SIG-M5 treated with dmso at 0.1 percent for 504 hours (cell line): ENCODE measurements around the gene ITK.
"Not testable (repeated sequence)": the region's sequence is repeated elsewhere in the genome, so short reads cannot be mapped to it uniquely, and the experiment has no call there.

Experiments
- DNase-seq: peaks from one replicate; lab custom pipeline; 2025; ENCODE audit not compliant: unreplicated experiment; lab: John Stamatoyannopoulos, UW

The ITK gene

GRCh38 chr5:157210652-157211051, 30.0 kb downstream of the ITK start:
- not testable (repeated sequence) for DNase-seq

- DNase-seq: peak; percentile 27
Observed at GRCh38 chr5:157212307-157212706, 31.7 kb downstream of the ITK start.

- no peak for DNase-seq
Observed at GRCh38 chr5:157213527-157214243, 33.0 kb downstream of the ITK start.

DNA sequence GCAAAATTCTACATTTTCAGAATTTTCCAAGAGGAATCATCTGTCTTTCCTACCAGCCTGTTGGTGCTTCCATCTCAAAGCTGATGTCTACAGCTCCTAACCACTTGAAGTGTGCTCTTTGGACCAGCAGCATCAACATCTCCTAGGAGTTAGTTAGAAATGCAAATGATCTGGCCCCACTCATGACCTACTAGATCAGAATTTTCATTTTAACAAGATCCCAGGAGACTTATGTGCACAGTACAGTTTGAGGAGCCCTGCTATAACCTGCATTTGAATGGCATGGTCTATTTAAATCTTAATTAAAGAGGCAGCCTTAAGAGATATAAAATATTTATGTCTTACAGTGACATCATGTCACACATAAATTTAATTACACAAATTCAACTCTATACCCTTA, 33.8 kb downstream of the ITK start:
- no peak for DNase-seq

GRCh38 chr5:157214861-157215513, 34.3 kb downstream of the ITK start:
- no peak for DNase-seq

GRCh38 chr5:157215514-157216167, 35.0 kb downstream of the ITK start:
- no peak for DNase-seq

- no peak for DNase-seq
Observed at GRCh38 chr5:157216391-157217142, 35.9 kb downstream of the ITK start.

GRCh38 chr5:157217289-157218024, 36.8 kb downstream of the ITK start:
- DNase-seq: no peak

DNA sequence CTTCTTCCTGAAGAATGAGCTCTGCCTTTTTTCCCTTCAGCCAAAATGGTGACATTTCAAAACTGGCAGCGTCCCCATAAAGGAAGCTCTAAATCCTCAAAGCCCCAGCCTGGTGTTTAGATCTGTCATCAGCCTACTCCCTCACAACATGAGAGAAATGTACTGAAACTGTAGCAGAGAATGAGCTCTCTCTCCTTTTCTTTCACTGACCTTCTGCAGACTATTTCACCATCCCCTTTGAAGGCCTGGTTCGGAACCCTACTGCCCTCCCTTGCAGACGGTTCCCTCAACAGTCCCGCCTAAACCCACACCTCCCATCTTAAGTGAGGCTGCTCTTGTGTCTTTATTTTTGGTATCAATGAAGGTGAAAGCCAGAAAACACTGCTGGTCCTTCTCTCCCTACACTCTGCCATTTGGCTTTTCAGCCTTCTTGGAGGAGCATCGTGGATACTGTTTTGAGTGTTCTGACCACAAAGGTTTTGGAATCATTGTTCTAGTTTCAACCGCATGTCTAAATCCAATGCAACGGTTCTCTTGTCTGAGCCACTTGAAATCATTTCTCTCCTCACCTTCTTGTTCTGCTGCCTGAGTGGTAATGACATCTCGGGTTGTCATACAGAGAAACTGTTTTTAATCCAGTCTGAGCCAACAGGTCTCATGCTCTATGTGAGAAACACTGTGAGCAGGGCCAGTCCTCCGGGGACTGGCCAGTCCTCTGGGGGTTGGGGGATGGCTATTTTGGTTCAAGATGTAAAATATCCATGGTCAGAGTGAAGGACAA, 39.0 kb downstream of the ITK start:
- DNase-seq: no peak

- DNase-seq: no peak
Observed at GRCh38 chr5:157221959-157222358, 41.3 kb downstream of the ITK start.

DNA sequence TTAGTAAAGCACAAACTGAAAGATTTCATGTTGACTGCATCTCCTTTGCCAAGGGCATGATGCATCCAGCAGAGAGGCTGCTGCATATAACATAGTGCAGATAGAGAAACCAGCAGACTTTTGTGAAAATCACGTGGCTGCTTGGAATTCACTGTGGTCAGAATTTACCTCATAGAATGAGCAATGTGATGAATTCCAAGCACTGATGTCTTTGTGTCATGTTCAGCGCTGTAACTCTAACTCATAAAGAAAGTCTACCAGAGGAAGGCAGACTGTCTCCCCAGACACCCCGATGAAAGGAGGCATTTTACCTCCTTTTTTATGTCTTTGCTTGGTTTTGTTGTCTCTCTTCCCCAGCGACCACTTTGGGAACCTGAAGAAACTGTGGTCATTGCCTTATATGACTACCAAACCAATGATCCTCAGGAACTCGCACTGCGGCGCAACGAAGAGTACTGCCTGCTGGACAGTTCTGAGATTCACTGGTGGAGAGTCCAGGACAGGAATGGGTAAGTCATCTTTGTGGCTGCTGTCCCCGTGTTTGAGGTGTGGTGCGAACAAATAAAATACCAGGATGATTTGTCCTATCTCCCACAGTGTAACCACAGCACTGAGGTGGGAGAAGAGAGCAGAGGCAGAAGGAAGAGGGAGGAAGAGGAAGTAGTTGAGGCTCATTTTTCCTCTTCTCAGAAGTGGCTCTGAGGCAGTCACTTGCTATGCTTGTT, 42.0 kb downstream of the ITK start:
- DNase-seq: no peak

DNA sequence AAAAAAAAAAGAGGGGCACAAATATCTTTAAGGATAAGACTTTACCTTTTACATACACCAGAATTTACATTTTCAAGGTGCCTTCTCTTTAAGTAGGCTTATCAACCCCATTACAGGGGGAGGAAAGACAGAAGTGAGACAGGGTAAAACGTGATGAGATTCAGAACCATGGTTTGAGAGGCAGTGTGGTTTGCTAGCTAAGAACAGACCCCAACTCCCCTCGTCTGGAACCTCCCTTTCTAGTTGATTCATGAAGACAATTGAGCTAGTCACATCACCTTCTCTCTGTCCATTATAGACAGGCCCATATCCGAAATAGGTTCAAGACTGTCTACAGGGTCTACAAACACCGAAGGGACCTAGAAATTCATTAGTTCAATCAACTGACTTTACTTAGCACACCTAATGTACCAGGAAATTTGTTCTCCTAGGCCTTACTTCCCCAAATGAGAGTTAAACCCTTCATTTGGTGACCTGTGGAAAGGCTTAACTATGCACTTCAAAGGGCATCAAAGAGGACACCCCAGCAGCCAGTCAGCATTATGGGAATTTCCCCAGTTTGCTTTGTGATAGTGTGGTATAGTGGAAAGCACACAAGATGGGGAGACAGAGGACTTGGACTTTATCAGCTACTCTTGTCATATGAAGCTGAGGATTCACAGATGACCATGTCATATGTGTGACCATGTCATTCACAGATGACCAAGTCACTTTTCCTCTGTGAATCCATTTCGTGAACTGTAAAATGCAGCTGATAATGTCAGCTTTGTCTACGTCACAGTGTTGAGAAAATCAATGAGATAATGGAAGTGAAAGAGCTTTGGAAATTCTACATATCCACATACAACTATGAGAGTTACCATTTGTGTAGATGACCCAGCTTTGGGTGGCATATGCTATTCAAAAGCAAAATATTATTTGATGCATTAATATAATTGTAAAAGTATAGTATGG, 45.1 kb downstream of the ITK start:
- no peak for DNase-seq

DNA sequence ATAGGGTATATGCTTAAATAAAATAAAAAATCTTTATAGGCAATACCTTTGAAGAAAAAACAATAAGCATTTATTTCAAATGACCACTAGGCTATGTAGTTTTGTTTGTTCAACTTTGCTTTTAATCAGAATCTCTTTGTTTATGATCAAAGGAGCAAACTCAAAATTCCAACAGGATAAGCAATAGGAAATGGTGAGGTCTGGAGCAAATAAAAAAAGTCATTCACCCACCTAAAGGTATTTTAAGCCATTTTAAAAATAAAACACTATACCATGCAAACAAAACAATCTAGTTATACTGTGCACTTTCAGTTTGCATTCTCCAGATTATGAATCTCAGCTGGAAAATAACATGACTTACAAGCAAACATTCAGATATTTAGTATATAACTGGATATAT, 50.0 kb downstream of the ITK start:
- DNase-seq: no peak

- no peak for DNase-seq
Observed at GRCh38 chr5:157232706-157233105, 52.1 kb downstream of the ITK start.

- no peak for DNase-seq
Observed at GRCh38 chr5:157233515-157233914, 52.9 kb downstream of the ITK start.

- no peak for DNase-seq
Observed at GRCh38 chr5:157236423-157236822, 55.8 kb downstream of the ITK start.

DNA sequence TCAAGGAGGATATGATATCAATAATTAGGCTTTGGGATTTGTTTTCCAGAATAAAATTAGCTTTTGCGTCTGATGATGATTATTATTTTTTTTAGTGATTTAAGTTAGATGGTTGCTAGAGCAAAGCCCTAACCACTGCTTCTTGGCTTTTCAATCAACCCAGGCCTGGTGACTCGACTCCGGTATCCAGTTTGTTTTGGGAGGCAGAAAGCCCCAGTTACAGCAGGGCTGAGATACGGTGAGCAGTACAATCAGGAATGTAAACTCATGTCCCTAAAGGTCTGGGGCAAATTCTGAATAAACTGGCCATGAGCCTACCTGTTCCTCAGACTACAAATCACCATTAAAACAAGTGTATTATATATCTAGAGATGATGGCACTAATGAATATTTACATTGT, 60.8 kb downstream of the ITK start:
- DNase-seq: no peak

GRCh38 chr5:157244704-157245103, 64.1 kb downstream of the ITK start:
- DNase-seq: not testable (repeated sequence)
